Gastrocnemius medialis (tissue), 4 donors: ENCODE measurements around the gene CEP295NL.

Experiments used
- CTCF ChIP-seq, 5 experiments: fragments of 450-650 bp in 3 of 5; fragments of 200-600 bp in 2 of 5; sonication (generic) in 2 of 5; IDR thresholded peaks in 4 of 5; conservative IDR thresholded peaks in 1 of 5; 1 replicate in 4 of 5; 2 replicates in 1 of 5; pipeline ENCODE4 v1.5.1; 2016 to 2019; ENCODE audit warnings: antibody characterized with exemption in 5 of 5, mild to moderate bottlenecking in 3 of 5, moderate library complexity in 3 of 5
- POLR2A ChIP-seq, 2 donors: fragments of 450-650 bp; IDR thresholded peaks; one replicate each; pipeline ENCODE4 v1.6.1; 2017; ENCODE audit warnings: antibody characterized with exemption in 2 of 2, mild to moderate bottlenecking in 2 of 2, moderate library complexity in 2 of 2

- no peak for TF ChIP-seq CTCF (IDR thresholded peaks at IDR 0.05 in 4 of 5, conservative IDR thresholded peaks at IDR 0.05 in 1 of 5)
- no peak for TF ChIP-seq POLR2A (IDR thresholded peaks at IDR 0.05)
These were observed 17.0 kb upstream of the CEP295NL start for GRCh38 chr17:78919861-78920450.
